HEK293 (cell line): ENCODE results near the gene WDR1.

ENCODE experiments used
- CTCF ChIA-PET: fragments of 350-600 bp; formaldehyde crosslinking; extraction: SDS; loops from one replicate; lab custom pipeline; 2021; ENCODE audit warnings: antibody characterized with exemption; lab: Yijun Ruan, JAX
- POLR2A ChIA-PET: fragments of 300-600 bp; formaldehyde crosslinking; extraction: SDS; loops from one replicate; lab custom pipeline; 2020; ENCODE audit warnings: antibody characterized with exemption, inconsistent platforms; lab: Yijun Ruan, JAX
- H3K27ac ChIP-seq: fragments of 200-500 bp; sonication (Bioruptor generic); 2 replicates; pipeline ENCODE4 v1.5.1; 2014; ENCODE audit warnings: low read depth, low read length, control low read depth, inconsistent platforms; ENCODE audit errors: extremely low read depth
- H3K36me3 ChIP-seq, 2 experiments: fragments of 200-500 bp in 1 of 2; sonication (Bioruptor generic) in 1 of 2; 1 replicate in 1 of 2; 2 replicates in 1 of 2; pipeline ENCODE4 v1.5.1; 2014 to 2017; ENCODE audit warnings: inconsistent platforms in 2 of 2, low read length in 2 of 2; ENCODE audit not compliant: control insufficient read depth in 2 of 2, insufficient read depth in 1 of 2
- H3K4me1 ChIP-seq: fragments of 200-500 bp; sonication (Bioruptor generic); 2 replicates; pipeline ENCODE4 v1.5.1; 2014; ENCODE audit warnings: mild to moderate bottlenecking, low read length, inconsistent platforms; ENCODE audit not compliant: control insufficient read depth, insufficient read depth
- H3K4me3 ChIP-seq: 2 replicates; pipeline ENCODE4 v1.5.1; 2011; ENCODE audit warnings: low read depth, mild to moderate bottlenecking, control low read depth, low read length, moderate library complexity
- H3K9me3 ChIP-seq: fragments of 200-500 bp; sonication (Bioruptor generic); 2 replicates; pipeline ENCODE4 v1.5.1; 2014; ENCODE audit warnings: low read depth, low read length, inconsistent platforms; ENCODE audit not compliant: control insufficient read depth, insufficient read depth
- MZF1 ChIP-seq: fragments of 450-650 bp; formaldehyde crosslinking; IDR thresholded peaks from 2 replicates; pipeline ENCODE4 v1.5.1; 2017; ENCODE audit warnings: missing biosample characterization, missing genetic modification characterization, borderline replicate concordance
- OSR2 ChIP-seq: fragments of 450-650 bp; formaldehyde crosslinking; IDR thresholded peaks from 2 replicates; pipeline ENCODE4 v1.5.1; 2016; ENCODE audit warnings: missing biosample characterization, missing genetic modification characterization
- REPIN1 ChIP-seq: fragments of 450-650 bp; formaldehyde crosslinking; IDR thresholded peaks from 2 replicates; pipeline ENCODE4 v1.5.1; 2017; ENCODE audit warnings: missing biosample characterization, missing genetic modification characterization, low read depth
- ZBTB10 ChIP-seq: fragments of 450-650 bp; formaldehyde crosslinking; IDR thresholded peaks from 2 replicates; pipeline ENCODE4 v1.5.1; 2016; ENCODE audit warnings: missing biosample characterization, missing genetic modification characterization
- ZBTB7A ChIP-seq: fragments of 450-650 bp; formaldehyde crosslinking; IDR thresholded peaks from 2 replicates; pipeline ENCODE4 v1.5.1; 2016; ENCODE audit warnings: low read depth, missing biosample characterization, missing genetic modification characterization
- ZIC2 ChIP-seq: fragments of 450-650 bp; formaldehyde crosslinking; IDR thresholded peaks from 2 replicates; pipeline ENCODE4 v1.5.1; 2016; ENCODE audit warnings: missing biosample characterization, missing genetic modification characterization
- ZNF174 ChIP-seq: fragments of 450-650 bp; formaldehyde crosslinking; IDR thresholded peaks from 2 replicates; pipeline ENCODE4 v1.5.0; 2017; ENCODE audit warnings: missing biosample characterization, mild to moderate bottlenecking, missing genetic modification characterization
- ZNF23 ChIP-seq: fragments of 450-650 bp; formaldehyde crosslinking; IDR thresholded peaks from 2 replicates; pipeline ENCODE4 v1.5.1; 2016; ENCODE audit warnings: missing biosample characterization, missing genetic modification characterization, borderline replicate concordance
- ZNF26 ChIP-seq: fragments of 450-650 bp; formaldehyde crosslinking; IDR thresholded peaks from 2 replicates; pipeline ENCODE4 v1.5.1; 2016; ENCODE audit warnings: missing biosample characterization, missing genetic modification characterization
- ZNF266 ChIP-seq: fragments of 450-650 bp; formaldehyde crosslinking; IDR thresholded peaks from 2 replicates; pipeline ENCODE4 v1.5.1; 2016; ENCODE audit warnings: missing biosample characterization, missing genetic modification characterization, low read depth
- ZNF398 ChIP-seq: fragments of 450-650 bp; formaldehyde crosslinking; IDR thresholded peaks from 2 replicates; pipeline ENCODE4 v1.5.1; 2017; ENCODE audit warnings: missing biosample characterization, missing genetic modification characterization
- ZNF530 ChIP-seq: fragments of 450-650 bp; formaldehyde crosslinking; IDR thresholded peaks from 2 replicates; pipeline ENCODE4 v1.5.1; 2016; ENCODE audit warnings: low read depth, missing biosample characterization, missing genetic modification characterization
- ZNF785 ChIP-seq: fragments of 450-650 bp; formaldehyde crosslinking; IDR thresholded peaks from 2 replicates; pipeline ENCODE4 v1.5.1; 2016; ENCODE audit warnings: missing biosample characterization, missing genetic modification characterization
- ZSCAN4 ChIP-seq: fragments of 450-650 bp; formaldehyde crosslinking; IDR thresholded peaks from 2 replicates; pipeline ENCODE4 v1.5.1; 2017; ENCODE audit warnings: missing biosample characterization, missing genetic modification characterization

WDR1 gene

GRCh38 chr4:10094841-10095240 lies 21.8 kb downstream of the WDR1 start:
- H3K27ac ChIP-seq, result no peak overlapping the region
- ChIA-PET POLR2A (no interaction called here), CTCF (interaction anchor here (0.5 kb wide), 1 partner anchor 76 kb away, joined by 4 read pairs; no protein-coding TSS in a partner anchor)
- H3K9me3 ChIP-seq, result no peaks in the 10 kb centered on the region
- H3K36me3 ChIP-seq, result peaks cover 0 to 97% of the 10 kb centered on the region in 2 experiments; a peak in 1 of 3 replicates
- TF ChIP-seq ZNF174 (tag by site-specific recombination) (no peak), ZNF530 (tag by site-specific recombination) (no peak), ZBTB10 (tag by site-specific recombination) (no peak), ZNF398 (tag by site-specific recombination) (no peak), ZBTB7A (tag by site-specific recombination) (no peak), MZF1 (no peak), OSR2 (tag by site-specific recombination) (no peak), ZSCAN4 (no peak), ZNF23 (no peak), ZNF26 (tag by site-specific recombination) (no peak)
- no peak overlapping the region for H3K4me3 ChIP-seq
- H3K4me1 ChIP-seq, result no peaks in the 10 kb centered on the region

GRCh38 chr4:10093801-10094552 lies 22.6 kb downstream of the WDR1 start:
- CTCF ChIA-PET, result no interaction called here
- H3K4me3 ChIP-seq, result no peak overlapping the region
- H3K27ac ChIP-seq, result no peak overlapping the region
- H3K4me1 ChIP-seq, result no peaks in the 10 kb centered on the region
- no peaks in the 10 kb centered on the region for H3K9me3 ChIP-seq
- H3K36me3 ChIP-seq, result peaks cover 0 to 98% of the 10 kb centered on the region in 2 experiments; a peak in 1 of 3 replicates
- POLR2A ChIA-PET, result no interaction called here
- TF ChIP-seq ZNF266 (no peak), ZNF785 (tag by site-specific recombination) (no peak), REPIN1 (tag by site-specific recombination) (no peak), ZIC2 (tag by site-specific recombination) (peak; percentile 46; the same call in 1 of the 2 replicates)
